CD4-positive, alpha-beta memory T cell (primary cell): ENCODE data around the gene HSPA1B. TPM values are rescaled to one million over a fixed set of nuclear protein-coding genes. Genes with fewer than 3 reads are reported as not detected.

Source experiments
- CTCF ChIA-PET: fragments of 350-600 bp; sonication (Branson Sonifier 250); formaldehyde crosslinking; loops from one replicate; lab custom pipeline; 2021; ENCODE audit warnings: inconsistent platforms; ENCODE audit not compliant: partially characterized antibody; lab: Charles Lee
- POLR2A ChIA-PET: fragments of 350-600 bp; sonication (Branson Sonifier 250); formaldehyde crosslinking; loops from one replicate; lab custom pipeline; 2021; ENCODE audit not compliant: partially characterized antibody; lab: Charles Lee
- DNase-seq, 5 donors: peaks; one replicate each; pipeline versions ENCODE4 v3.0.0 to v3.0.0-alpha.2; 2020 to 2022; ENCODE audit warnings: mixed read lengths in 1 of 5
- H3K27ac ChIP-seq: one replicate; pipeline ENCODE4 v1.7.0; 2013; ENCODE audit warnings: low read depth, low read length
- H3K27me3 ChIP-seq: 2 replicates; pipeline ENCODE4 v1.7.0; 2013; ENCODE audit warnings: mild to moderate bottlenecking, low read length, moderate library complexity; ENCODE audit not compliant: insufficient read depth
- H3K36me3 ChIP-seq: 2 replicates; pipeline ENCODE4 v1.7.0; 2013; ENCODE audit warnings: mild to moderate bottlenecking, low read length, moderate library complexity; ENCODE audit not compliant: insufficient read depth
- H3K4me1 ChIP-seq: 2 replicates; pipeline ENCODE4 v1.7.0; 2013; ENCODE audit warnings: mild to moderate bottlenecking, low read length, moderate library complexity; ENCODE audit not compliant: insufficient read depth
- H3K4me3 ChIP-seq, 2 donors: one replicate each; pipeline ENCODE4 v1.7.0; 2013; ENCODE audit warnings: low read length in 2 of 2, mild to moderate bottlenecking in 1 of 2
- H3K9me3 ChIP-seq, 2 donors: one replicate each; pipeline ENCODE4 v1.7.0; 2013; ENCODE audit warnings: low read length in 2 of 2, control low read depth in 1 of 2; ENCODE audit not compliant: control insufficient read depth in 1 of 2
- H3K27ac Mint-ChIP-seq, 7 donors: one replicate each; pipeline ENCODE4 v1.8.0; 2020 to 2021; ENCODE audit warnings: mixed read lengths in 7 of 7, mild to moderate bottlenecking in 6 of 7, inconsistent platforms in 3 of 7, moderate library complexity in 3 of 7
- H3K27me3 Mint-ChIP-seq, 2 donors: one replicate each; pipeline ENCODE4 v1.8.0; 2020 to 2021; ENCODE audit warnings: mixed read lengths in 2 of 2
- H3K36me3 Mint-ChIP-seq, 2 donors: one replicate each; pipeline ENCODE4 v1.8.0; 2020 to 2021; ENCODE audit warnings: mixed read lengths in 2 of 2, inconsistent platforms in 1 of 2, mild to moderate bottlenecking in 1 of 2
- H3K4me1 Mint-ChIP-seq, 4 donors: one replicate each; pipeline ENCODE4 v1.8.0; 2020 to 2021; ENCODE audit warnings: mixed read lengths in 4 of 4, mild to moderate bottlenecking in 1 of 4
- H3K4me3 Mint-ChIP-seq, 8 donors: one replicate each; pipeline ENCODE4 v1.8.0; 2020 to 2021; ENCODE audit warnings: mixed read lengths in 8 of 8, mild to moderate bottlenecking in 7 of 8, moderate library complexity in 6 of 8, inconsistent platforms in 3 of 8
- H3K9me3 Mint-ChIP-seq, 8 donors: one replicate each; pipeline ENCODE4 v1.8.0; 2020 to 2021; ENCODE audit warnings: mixed read lengths in 8 of 8, mild to moderate bottlenecking in 5 of 8, inconsistent platforms in 3 of 8, moderate library complexity in 1 of 8
- intact Hi-C: fragments of 100-400 bp; cut with micrococcal nuclease; formaldehyde crosslinking; loops from one replicate; pipeline ENCODE4 v1.15.1; 2023
- polyA plus RNA-seq, 2 donors: library from polyadenylated mRNA; unstranded; fragments of 300-500 nt; fragmentation: Illumina TruSeq; gene quantifications; one replicate each; pipeline ENCODE4 v1.2.3, GENCODE V29; 2021
- total RNA-seq, 2 experiments: library from RNA; stranded (reverse); gene quantifications; one replicate each; pipeline ENCODE4 v1.2.3, GENCODE V29; 2021

Gene HSPA1B
- total and polyA plus RNA-seq, 4 experiments from 2014 or later, result 1.9 to 60.8 (median 31.7) TPM

GRCh38 chr6:31879143-31879542, 51.6 kb downstream of the HSPA1B start:
- Histone ChIP-seq H3K27ac (no peak overlapping the region), H3K27me3 (no peaks in the 10 kb centered on the region), H3K36me3 (peaks cover 44% of the 10 kb centered on the region), H3K4me3 (no peak overlapping the region), H3K4me1 (no peaks in the 10 kb centered on the region), H3K9me3 (no peaks in the 10 kb centered on the region)
- H3K36me3 Mint-ChIP-seq, result peaks cover 28 to 43% of the 10 kb centered on the region in 2 donors
- DNase-seq, result no peak
- intact Hi-C loops, result no loop called here
- ChIA-PET POLR2A (no interaction called here), CTCF (no interaction called here)
- H3K4me3 Mint-ChIP-seq, result no peak overlapping the region
- no peaks in the 10 kb centered on the region for H3K27me3 Mint-ChIP-seq
- peaks cover 0 to 2% (median 0%) of the 10 kb centered on the region in 8 donors for H3K9me3 Mint-ChIP-seq
- peaks cover 0 to 6% (median 2%) of the 10 kb centered on the region in 4 donors for H3K4me1 Mint-ChIP-seq
- H3K27ac Mint-ChIP-seq, result no peak overlapping the region

Other genes with a start within 250 kb of the HSPA1B start
Only the 30 nearest of the 38 such genes appear.
- gene APOM, start 171.8 kb upstream of the HSPA1B start, total RNA-seq, result 1 to 10 TPM; 1.3 to 1.5 TPM
- gene APOM, start 171.8 kb upstream of the HSPA1B start, polyA plus RNA-seq, result 1 to 10 TPM; 4.9 to 5.2 TPM
- gene C6orf47, start 167.0 kb upstream of the HSPA1B start, total RNA-seq, result 10 to 100 TPM; 37.5 to 39.9 TPM
- 10 to 100 TPM; 15.8 to 29.7 TPM for gene C6orf47, start 167.0 kb upstream of the HSPA1B start, polyA plus RNA-seq
- 10 to 100 TPM; 25.1 to 25.5 TPM for gene GPANK1, start 162.7 kb upstream of the HSPA1B start, total RNA-seq
- gene GPANK1, start 162.7 kb upstream of the HSPA1B start, polyA plus RNA-seq, result 10 to 100 TPM; 16.7 to 19.5 TPM
- 100 to 1,000 TPM; 141 to 148 TPM for gene CSNK2B, start 161.7 kb upstream of the HSPA1B start, total RNA-seq
- gene CSNK2B, start 161.7 kb upstream of the HSPA1B start, polyA plus RNA-seq, result 100 to 1,000 TPM; 183 to 232 TPM
- gene LY6G5B, start 157.8 kb upstream of the HSPA1B start, total RNA-seq, result 10 to 100 TPM; 39.3 to 39.8 TPM
- under 1 TPM in 1 of 2 donors, not detected in 1; 0.98 TPM for gene LY6G5B, start 157.8 kb upstream of the HSPA1B start, polyA plus RNA-seq
- gene LY6G5C, start 146.7 kb upstream of the HSPA1B start, total RNA-seq, result 1 to 10 TPM; 4.4 to 4.5 TPM
- 10 to 100 TPM in 1 of 2 donors, 1 to 10 TPM in 1; 8.9 to 11.8 TPM for gene LY6G5C, start 146.7 kb upstream of the HSPA1B start, polyA plus RNA-seq
- gene ABHD16A, start 124.4 kb upstream of the HSPA1B start, total RNA-seq, result 10 to 100 TPM; 66.0 to 69.2 TPM
- 10 to 100 TPM; 35.9 to 46.8 TPM for gene ABHD16A, start 124.4 kb upstream of the HSPA1B start, polyA plus RNA-seq
- not detected for gene LY6G6F, start 120.9 kb upstream of the HSPA1B start, total RNA-seq
- gene LY6G6F, start 120.9 kb upstream of the HSPA1B start, polyA plus RNA-seq, result not detected
- not detected for gene LY6G6D, start 112.4 kb upstream of the HSPA1B start, total RNA-seq
- gene LY6G6D, start 112.4 kb upstream of the HSPA1B start, polyA plus RNA-seq, result not detected
- gene LY6G6C, start 106.0 kb upstream of the HSPA1B start, total RNA-seq, result not detected
- not detected for gene LY6G6C, start 106.0 kb upstream of the HSPA1B start, polyA plus RNA-seq
- gene MPIG6B, start 104.4 kb upstream of the HSPA1B start, total RNA-seq, result not detected
- gene MPIG6B, start 104.4 kb upstream of the HSPA1B start, polyA plus RNA-seq, result not detected
- 1 to 10 TPM; 5.4 to 7.4 TPM for gene DDAH2, start 98.4 kb upstream of the HSPA1B start, total RNA-seq
- 10 to 100 TPM; 16.4 to 19.8 TPM for gene DDAH2, start 98.4 kb upstream of the HSPA1B start, polyA plus RNA-seq
- 10 to 100 TPM; 91.0 to 98.3 TPM for gene CLIC1, start 91.2 kb upstream of the HSPA1B start, total RNA-seq
- 100 to 1,000 TPM; 462 to 601 TPM for gene CLIC1, start 91.2 kb upstream of the HSPA1B start, polyA plus RNA-seq
- 10 to 100 TPM; 11.4 to 12.1 TPM for gene MSH5, start 87.7 kb upstream of the HSPA1B start, total RNA-seq
- 1 to 10 TPM in 1 of 2 donors, under 1 TPM in 1; 0.95 to 3.2 TPM for gene MSH5, start 87.7 kb upstream of the HSPA1B start, polyA plus RNA-seq
- 1 to 10 TPM; 2.7 to 3.7 TPM for gene SAPCD1, start 65.1 kb upstream of the HSPA1B start, total RNA-seq
- gene SAPCD1, start 65.1 kb upstream of the HSPA1B start, polyA plus RNA-seq, result under 1 TPM in 1 of 2 donors, not detected in 1; 0.89 TPM
- 1 to 10 TPM; 1.0 to 1.7 TPM for gene VWA7, start 50.4 kb upstream of the HSPA1B start, total RNA-seq
- gene VWA7, start 50.4 kb upstream of the HSPA1B start, polyA plus RNA-seq, result 1 to 10 TPM in 1 of 2 donors, under 1 TPM in 1; 1.00 to 2.5 TPM
- gene VARS1, start 32.0 kb upstream of the HSPA1B start, total RNA-seq, result 10 to 100 TPM; 39.6 to 46.8 TPM
- 10 to 100 TPM; 43.4 to 45.9 TPM for gene VARS1, start 32.0 kb upstream of the HSPA1B start, polyA plus RNA-seq
- 10 to 100 TPM; 30.0 to 34.6 TPM for gene LSM2, start 20.8 kb upstream of the HSPA1B start, total RNA-seq
- 10 to 100 TPM; 67.4 to 80.4 TPM for gene LSM2, start 20.8 kb upstream of the HSPA1B start, polyA plus RNA-seq
- 1 to 10 TPM; 8.2 to 8.3 TPM for gene HSPA1L, start 12.5 kb upstream of the HSPA1B start, total RNA-seq
- gene HSPA1L, start 12.5 kb upstream of the HSPA1B start, polyA plus RNA-seq, result 1 to 10 TPM; 1.1 to 4.4 TPM
- 10 to 100 TPM; 69.9 to 71.5 TPM for gene HSPA1A, start 12.2 kb upstream of the HSPA1B start, total RNA-seq
- gene HSPA1A, start 12.2 kb upstream of the HSPA1B start, polyA plus RNA-seq, result 10 to 100 TPM; 14.6 to 71.9 TPM
- gene NEU1, start 35.1 kb downstream of the HSPA1B start, total RNA-seq, result 10 to 100 TPM; 19.6 to 21.1 TPM
- gene NEU1, start 35.1 kb downstream of the HSPA1B start, polyA plus RNA-seq, result 10 to 100 TPM; 22.5 to 23.4 TPM
- not detected for gene SLC44A4, start 51.3 kb downstream of the HSPA1B start, total RNA-seq
- gene SLC44A4, start 51.3 kb downstream of the HSPA1B start, polyA plus RNA-seq, result under 1 TPM in 1 of 2 donors, not detected in 1; 0.11 TPM
- 10 to 100 TPM; 79.1 to 82.1 TPM for gene EHMT2, start 70.0 kb downstream of the HSPA1B start, total RNA-seq
- gene EHMT2, start 70.0 kb downstream of the HSPA1B start, polyA plus RNA-seq, result 10 to 100 TPM; 24.1 to 47.9 TPM
- gene ZBTB12, start 74.3 kb downstream of the HSPA1B start, total RNA-seq, result 1 to 10 TPM; 2.4 to 2.5 TPM
- not detected for gene ZBTB12, start 74.3 kb downstream of the HSPA1B start, polyA plus RNA-seq
- gene C2, start 100.0 kb downstream of the HSPA1B start, total RNA-seq, result 1 to 10 TPM; 2.1 to 3.2 TPM
- not detected for gene C2, start 100.0 kb downstream of the HSPA1B start, polyA plus RNA-seq
- gene CFB, start 118.4 kb downstream of the HSPA1B start, total RNA-seq, result under 1 TPM in 1 of 2 experiments, not detected in 1; 0.64 TPM
- not detected for gene CFB, start 118.4 kb downstream of the HSPA1B start, polyA plus RNA-seq
- gene NELFE, start 131.2 kb downstream of the HSPA1B start, total RNA-seq, result 10 to 100 TPM; 45.8 to 49.0 TPM
- 10 to 100 TPM; 67.0 to 78.5 TPM for gene NELFE, start 131.2 kb downstream of the HSPA1B start, polyA plus RNA-seq
- 100 to 1,000 TPM; 117 to 119 TPM for gene SKIC2, start 131.4 kb downstream of the HSPA1B start, total RNA-seq
- 10 to 100 TPM; 21.8 to 23.0 TPM for gene SKIC2, start 131.4 kb downstream of the HSPA1B start, polyA plus RNA-seq
- 10 to 100 TPM; 27.8 to 30.3 TPM for gene DXO, start 144.4 kb downstream of the HSPA1B start, total RNA-seq
- gene DXO, start 144.4 kb downstream of the HSPA1B start, polyA plus RNA-seq, result 10 to 100 TPM; 10.8 to 11.7 TPM
- gene C4A, start 154.3 kb downstream of the HSPA1B start, total RNA-seq, result 1 to 10 TPM; 6.7 to 9.8 TPM
- under 1 TPM in 1 of 2 donors, not detected in 1; 0.17 TPM for gene C4A, start 154.3 kb downstream of the HSPA1B start, polyA plus RNA-seq